ENCODE data around the gene EI24. TPM values are rescaled to one million over a fixed set of nuclear protein-coding genes. Genes with fewer than 3 reads are reported as not detected.

The EI24 gene
- total and polyA plus RNA-seq, 2 donors (not counting 1 experiment from before 2014, with no cell fraction given), result 94.6 to 180 TPM

DNA sequence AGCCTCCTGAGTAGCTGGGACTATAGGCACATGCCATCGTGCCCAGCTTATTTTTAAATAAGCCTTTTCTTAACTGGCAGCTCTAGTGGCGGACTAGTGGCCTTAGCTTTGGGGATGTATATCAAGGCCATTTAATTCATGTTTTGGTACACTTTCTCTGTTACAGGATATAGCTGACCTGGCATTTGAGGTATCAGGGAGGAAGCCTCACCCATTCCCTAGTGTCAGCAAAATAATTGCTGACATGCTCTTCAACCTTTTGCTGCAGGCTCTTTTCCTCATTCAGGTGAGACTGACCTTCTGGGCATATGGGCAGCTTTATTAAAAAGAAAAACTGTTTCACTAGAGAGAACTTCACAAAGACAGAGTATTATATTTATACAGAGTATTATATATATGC lies 9.5 kb downstream of the EI24 start:
- Histone ChIP-seq H3K27ac (ENCODE audit: insufficient read depth, low read length) (no peak overlapping the region), H3K79me2 (ENCODE audit: control insufficient read depth, insufficient read depth, low read length) (no peaks in the 10 kb centered on the region), H3K9me3 (ENCODE audit: control insufficient read depth, insufficient read depth, low read depth, low read length) (no peaks in the 10 kb centered on the region), H3K4me3 (replicated peaks in 1 of 4; ENCODE audit: control extremely low read depth in 1 of 4, insufficient read depth in 1 of 4, low read depth in 3 of 4, low read length in 4 of 4) (no peak overlapping the region), H3K4me2 (ENCODE audit: extremely low read depth, insufficient read depth, low read length) (no peak overlapping the region), H4K20me1 (ENCODE audit: control insufficient read depth, extremely low read depth, insufficient read depth, low read length) (no peaks in the 10 kb centered on the region), H3K4me1 (ENCODE audit: control insufficient read depth, extremely low read depth, insufficient read depth, low read length) (no peaks in the 10 kb centered on the region), H2AFZ (ENCODE audit: low read length) (no peak overlapping the region), H3K27me3 (ENCODE audit: control insufficient read depth, insufficient read depth, low read length) (no peaks in the 10 kb centered on the region), H3K9ac (ENCODE audit: insufficient read depth, low read length) (no peak overlapping the region), H3K36me3 (ENCODE audit: control insufficient read depth, insufficient read depth, low read length) (peaks cover 6% of the 10 kb centered on the region)
- no peak for DNase-seq (ENCODE audit: low read depth in 2 of 2)
- TF ChIP-seq, protein P1, sequence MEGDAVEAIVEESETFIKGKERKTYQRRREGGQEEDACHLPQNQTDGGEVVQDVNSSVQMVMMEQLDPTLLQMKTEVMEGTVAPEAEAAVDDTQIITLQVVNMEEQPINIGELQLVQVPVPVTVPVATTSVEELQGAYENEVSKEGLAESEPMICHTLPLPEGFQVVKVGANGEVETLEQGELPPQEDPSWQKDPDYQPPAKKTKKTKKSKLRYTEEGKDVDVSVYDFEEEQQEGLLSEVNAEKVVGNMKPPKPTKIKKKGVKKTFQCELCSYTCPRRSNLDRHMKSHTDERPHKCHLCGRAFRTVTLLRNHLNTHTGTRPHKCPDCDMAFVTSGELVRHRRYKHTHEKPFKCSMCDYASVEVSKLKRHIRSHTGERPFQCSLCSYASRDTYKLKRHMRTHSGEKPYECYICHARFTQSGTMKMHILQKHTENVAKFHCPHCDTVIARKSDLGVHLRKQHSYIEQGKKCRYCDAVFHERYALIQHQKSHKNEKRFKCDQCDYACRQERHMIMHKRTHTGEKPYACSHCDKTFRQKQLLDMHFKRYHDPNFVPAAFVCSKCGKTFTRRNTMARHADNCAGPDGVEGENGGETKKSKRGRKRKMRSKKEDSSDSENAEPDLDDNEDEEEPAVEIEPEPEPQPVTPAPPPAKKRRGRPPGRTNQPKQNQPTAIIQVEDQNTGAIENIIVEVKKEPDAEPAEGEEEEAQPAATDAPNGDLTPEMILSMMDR (conservative IDR thresholded peaks at IDR 0.05 in 1 of 2, IDR thresholded peaks at IDR 0.05 in 1 of 2; ENCODE audit: low read depth in 1 of 2, low read length in 2 of 2), result no peak
- no peak for TF ChIP-seq EZH2 (IDR thresholded peaks at IDR 0.05; ENCODE audit: low read length, missing control alignments)

DNA sequence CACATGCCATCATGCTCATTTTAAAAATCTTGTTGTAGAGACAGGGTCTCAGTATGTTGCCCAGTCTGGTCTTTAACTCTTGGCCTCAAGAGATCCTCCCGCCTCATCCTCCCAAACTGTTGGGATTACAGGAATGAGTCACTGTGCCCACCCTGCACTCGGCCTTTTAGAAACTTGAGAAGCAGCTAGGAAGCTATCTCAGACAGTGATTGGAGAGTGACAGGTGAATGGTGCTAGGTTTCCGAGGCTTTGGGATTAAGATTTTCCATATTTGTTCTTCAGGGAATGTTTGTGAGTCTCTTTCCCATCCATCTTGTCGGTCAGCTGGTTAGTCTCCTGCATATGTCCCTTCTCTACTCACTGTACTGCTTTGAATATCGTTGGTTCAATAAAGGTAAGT lies 10.5 kb downstream of the EI24 start:
- TF ChIP-seq EZH2 (IDR thresholded peaks at IDR 0.05; ENCODE audit: low read length, missing control alignments), result no peak
- TF ChIP-seq, protein P1 (conservative IDR thresholded peaks at IDR 0.05 in 1 of 2, IDR thresholded peaks at IDR 0.05 in 1 of 2; ENCODE audit: low read depth in 1 of 2, low read length in 2 of 2), result no peak
- no peak overlapping the region for H2AFZ ChIP-seq (ENCODE audit: low read length)
- no peaks in the 10 kb centered on the region for H3K9me3 ChIP-seq (ENCODE audit: control insufficient read depth, insufficient read depth, low read depth, low read length)
- H3K4me2 ChIP-seq (ENCODE audit: extremely low read depth, insufficient read depth, low read length), result no peak overlapping the region
- H3K79me2 ChIP-seq (ENCODE audit: control insufficient read depth, insufficient read depth, low read length), result no peaks in the 10 kb centered on the region
- H3K4me1 ChIP-seq (ENCODE audit: control insufficient read depth, extremely low read depth, insufficient read depth, low read length), result no peaks in the 10 kb centered on the region
- H3K4me3 ChIP-seq (replicated peaks in 1 of 4; ENCODE audit: control extremely low read depth in 1 of 4, insufficient read depth in 1 of 4, low read depth in 3 of 4, low read length in 4 of 4), result no peak overlapping the region
- no peaks in the 10 kb centered on the region for H4K20me1 ChIP-seq (ENCODE audit: control insufficient read depth, extremely low read depth, insufficient read depth, low read length)
- H3K9ac ChIP-seq (ENCODE audit: insufficient read depth, low read length), result no peak overlapping the region
- no peak for DNase-seq (ENCODE audit: low read depth in 2 of 2)
- peaks cover 6% of the 10 kb centered on the region for H3K36me3 ChIP-seq (ENCODE audit: control insufficient read depth, insufficient read depth, low read length)
- no peak overlapping the region for H3K27ac ChIP-seq (ENCODE audit: insufficient read depth, low read length)
- H3K27me3 ChIP-seq (ENCODE audit: control insufficient read depth, insufficient read depth, low read length), result no peaks in the 10 kb centered on the region

DNA sequence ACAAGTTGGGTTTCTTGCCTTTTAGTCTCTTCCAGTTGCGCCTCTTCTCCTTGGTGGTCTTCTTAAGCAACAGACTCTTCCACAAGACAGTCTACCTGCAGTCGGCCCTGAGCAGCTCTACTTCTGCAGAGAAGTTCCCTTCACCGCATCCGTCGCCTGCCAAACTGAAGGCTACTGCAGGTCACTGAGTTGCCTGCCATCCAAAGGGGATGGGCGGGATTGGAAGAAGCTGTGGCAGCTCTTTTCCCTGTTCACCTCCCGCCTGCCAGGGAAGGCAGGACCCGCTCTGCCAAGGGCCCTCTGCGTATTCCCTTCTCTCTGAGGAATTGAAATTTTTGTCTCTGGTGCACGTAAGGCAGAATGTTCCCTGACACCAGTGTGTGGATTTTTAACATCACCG lies 14.2 kb downstream of the EI24 start:
- Histone ChIP-seq H3K9ac (ENCODE audit: insufficient read depth, low read length) (no peak overlapping the region), H2AFZ (ENCODE audit: low read length) (no peak overlapping the region), H3K27ac (ENCODE audit: insufficient read depth, low read length) (no peak overlapping the region), H3K4me2 (ENCODE audit: extremely low read depth, insufficient read depth, low read length) (no peak overlapping the region), H3K4me1 (ENCODE audit: control insufficient read depth, extremely low read depth, insufficient read depth, low read length) (no peaks in the 10 kb centered on the region), H3K4me3 (replicated peaks in 1 of 4; ENCODE audit: control extremely low read depth in 1 of 4, insufficient read depth in 1 of 4, low read depth in 3 of 4, low read length in 4 of 4) (no peak overlapping the region), H3K9me3 (ENCODE audit: control insufficient read depth, insufficient read depth, low read depth, low read length) (no peaks in the 10 kb centered on the region), H4K20me1 (ENCODE audit: control insufficient read depth, extremely low read depth, insufficient read depth, low read length) (no peaks in the 10 kb centered on the region), H3K79me2 (ENCODE audit: control insufficient read depth, insufficient read depth, low read length) (no peaks in the 10 kb centered on the region), H3K36me3 (ENCODE audit: control insufficient read depth, insufficient read depth, low read length) (peaks cover 3% of the 10 kb centered on the region), H3K27me3 (ENCODE audit: control insufficient read depth, insufficient read depth, low read length) (no peaks in the 10 kb centered on the region)
- TF ChIP-seq, protein P1 (conservative IDR thresholded peaks at IDR 0.05 in 1 of 2, IDR thresholded peaks at IDR 0.05 in 1 of 2; ENCODE audit: low read depth in 1 of 2, low read length in 2 of 2), result no peak
- no peak for TF ChIP-seq EZH2 (IDR thresholded peaks at IDR 0.05; ENCODE audit: low read length, missing control alignments)
- DNase-seq (ENCODE audit: low read depth in 2 of 2), result no peak
